H1 (cell line): Measurements from ENCODE around the gene GPNMB. TPM values are rescaled to one million over a fixed set of nuclear protein-coding genes. Genes with fewer than 3 reads are reported as not detected.
A peak's percentile ranks its signal among the peaks of the same experiment; 100 is the strongest.

Experiments used
- CTCF ChIA-PET: fragments of 300-600 bp; sonication (Branson Sonifier 250); formaldehyde crosslinking; loops from one replicate; lab custom pipeline; 2021; ENCODE audit not compliant: partially characterized antibody; lab: Charles Lee
- POLR2A ChIA-PET: fragments of 300-600 bp; sonication (Branson Sonifier 250); formaldehyde crosslinking; loops from one replicate; lab custom pipeline; 2021; ENCODE audit warnings: inconsistent platforms; ENCODE audit not compliant: partially characterized antibody; lab: Charles Lee
- DNase-seq, 2 experiments: peaks; one replicate each; pipeline versions ENCODE4 v3.0.0 to v3.0.0-alpha.2; 2010 to 2022; ENCODE audit warnings: low spot score in 2 of 2, low read depth in 1 of 2, mixed read lengths in 1 of 2
- FAIRE-seq: peaks from 2 replicates; lab custom pipeline; 2011; peaks lifted over from hg19 to GRCh38; lab: Jason Lieb, UNC
- H2AFZ ChIP-seq: 2 replicates; pipeline ENCODE4 v1.8.1; 2012; ENCODE audit warnings: low read length, inconsistent platforms
- H2AK5ac ChIP-seq: 2 replicates; pipeline ENCODE4 v1.6.1; 2013; ENCODE audit warnings: low read depth, low read length
- H2BK120ac ChIP-seq: replicated peaks from 2 replicates; pipeline ENCODE3; 2013; ENCODE audit warnings: low read depth, low read length, inconsistent platforms
- H2BK12ac ChIP-seq: 2 replicates; pipeline ENCODE4 v1.6.1; 2013; ENCODE audit warnings: low read depth, low read length
- H2BK15ac ChIP-seq: 2 replicates; pipeline ENCODE4 v1.6.1; 2013; ENCODE audit warnings: low read length
- H2BK20ac ChIP-seq: 2 replicates; pipeline ENCODE4 v1.6.1; 2013; ENCODE audit warnings: low read length
- H2BK5ac ChIP-seq: 2 replicates; pipeline ENCODE4 v1.6.1; 2013; ENCODE audit warnings: low read depth, low read length
- H3K14ac ChIP-seq: 2 replicates; pipeline ENCODE4 v1.6.1; 2013; ENCODE audit warnings: inconsistent platforms; ENCODE audit not compliant: insufficient read length
- H3K18ac ChIP-seq: 2 replicates; pipeline ENCODE4 v1.6.1; 2013; ENCODE audit warnings: low read length; ENCODE audit errors: extremely low read depth
- H3K23ac ChIP-seq: 2 replicates; pipeline ENCODE4 v1.6.1; 2013; ENCODE audit warnings: inconsistent platforms; ENCODE audit not compliant: insufficient read length
- H3K23me2 ChIP-seq: 2 replicates; pipeline ENCODE4 v1.6.1; 2013; ENCODE audit warnings: low read depth, low read length
- H3K27ac ChIP-seq: 2 replicates; pipeline ENCODE4 v1.6.1; 2011; ENCODE audit warnings: low read depth, low read length, inconsistent platforms
- H3K27me3 ChIP-seq, 4 experiments: replicated peaks in 1 of 4; 1 replicate in 1 of 4; 2 replicates in 3 of 4; pipeline versions ENCODE4 v1.6.1 to v1.8.1; 2011 to 2013; ENCODE audit warnings: low read length in 3 of 4, mild to moderate bottlenecking in 3 of 4, inconsistent platforms in 2 of 4, mixed read lengths in 2 of 4, moderate library complexity in 1 of 4; ENCODE audit not compliant: control insufficient read depth in 3 of 4, insufficient read depth in 3 of 4; ENCODE audit errors: extremely low read depth in 1 of 4
- H3K36me3 ChIP-seq, 4 experiments: 2 replicates each; pipeline versions ENCODE4 v1.6.1 to v1.8.1; 2011 to 2013; ENCODE audit warnings: mild to moderate bottlenecking in 4 of 4, low read length in 3 of 4, moderate library complexity in 2 of 4, control low read depth in 1 of 4, inconsistent platforms in 1 of 4; ENCODE audit not compliant: insufficient read depth in 4 of 4, control insufficient read depth in 2 of 4
- H3K4ac ChIP-seq: replicated peaks from 2 replicates; pipeline ENCODE3; 2013; ENCODE audit warnings: low read length, low read depth, mixed read lengths, inconsistent platforms; ENCODE audit not compliant: insufficient read length
- H3K4me1 ChIP-seq, 4 experiments: replicated peaks in 1 of 4; 1 replicate in 1 of 4; 2 replicates in 3 of 4; pipeline versions ENCODE4 v1.6.1 to v1.8.1; 2011 to 2013; ENCODE audit warnings: low read length in 3 of 4, inconsistent platforms in 2 of 4, mixed read lengths in 1 of 4; ENCODE audit not compliant: insufficient read depth in 4 of 4, control insufficient read depth in 3 of 4
- H3K4me2 ChIP-seq, 2 experiments: 2 replicates each; pipeline versions ENCODE4 v1.6.1 to v1.8.1; 2011 to 2013; ENCODE audit warnings: low read depth in 2 of 2, low read length in 2 of 2, control low read depth in 1 of 2, inconsistent platforms in 1 of 2, mild to moderate bottlenecking in 1 of 2; ENCODE audit not compliant: insufficient read depth in 1 of 2
- H3K4me3 ChIP-seq, 4 experiments: fragments of 200-600, 300-600 bp in 1 of 4; sonication (generic), shearing (Covaris generic), sonication (Bioruptor Twin) in 1 of 4; 2 replicates each; pipeline versions ENCODE4 v1.5.1 to v1.8.1; 2011 to 2016; ENCODE audit warnings: low read length in 4 of 4, low read depth in 3 of 4, control low read depth in 2 of 4, inconsistent platforms in 2 of 4, mild to moderate bottlenecking in 2 of 4, mixed read lengths in 1 of 4, moderate library complexity in 1 of 4; ENCODE audit not compliant: insufficient read depth in 2 of 4; ENCODE audit errors: extremely low read depth in 1 of 4
- H3K56ac ChIP-seq: replicated peaks from 2 replicates; pipeline ENCODE3; 2013; ENCODE audit warnings: low read depth, mild to moderate bottlenecking, mixed read lengths, low read length, inconsistent platforms; ENCODE audit not compliant: insufficient read length
- H3K79me1 ChIP-seq: 2 replicates; pipeline ENCODE4 v1.6.1; 2013; ENCODE audit warnings: low read depth, low read length, control low read depth
- H3K79me2 ChIP-seq, 2 experiments: 2 replicates each; pipeline versions ENCODE4 v1.6.1 to v1.8.1; 2012 to 2013; ENCODE audit warnings: low read length in 2 of 2, mild to moderate bottlenecking in 2 of 2, inconsistent platforms in 1 of 2; ENCODE audit not compliant: insufficient read depth in 2 of 2, control insufficient read depth in 1 of 2
- H3K9ac ChIP-seq, 4 experiments: replicated peaks in 1 of 4; 1 replicate in 1 of 4; 2 replicates in 3 of 4; pipeline versions ENCODE4 v1.6.1 to v1.8.1; 2011 to 2013; ENCODE audit warnings: low read depth in 3 of 4, low read length in 3 of 4, control low read depth in 2 of 4, mild to moderate bottlenecking in 2 of 4, moderate library complexity in 2 of 4, inconsistent platforms in 1 of 4; ENCODE audit errors: extremely low read depth in 1 of 4
- H3K9me3 ChIP-seq, 2 experiments: 2 replicates each; pipeline versions ENCODE4 v1.6.1 to v1.8.1; 2012 to 2013; ENCODE audit warnings: mild to moderate bottlenecking in 2 of 2, moderate library complexity in 2 of 2, control low read depth in 1 of 2, inconsistent platforms in 1 of 2, low read depth in 1 of 2, low read length in 1 of 2, mixed read lengths in 1 of 2; ENCODE audit not compliant: insufficient read depth in 2 of 2
- H4K20me1 ChIP-seq, 2 experiments: replicated peaks in 1 of 2; 2 replicates each; pipeline versions ENCODE3 to v1.8.1; 2011 to 2013; ENCODE audit warnings: inconsistent platforms in 2 of 2, low read length in 2 of 2, mild to moderate bottlenecking in 1 of 2; ENCODE audit not compliant: insufficient read depth in 2 of 2, control insufficient read depth in 1 of 2
- H4K5ac ChIP-seq: 2 replicates; pipeline ENCODE4 v1.6.1; 2013; ENCODE audit warnings: low read length, low read depth, mixed read lengths, inconsistent platforms; ENCODE audit not compliant: insufficient read length
- H4K8ac ChIP-seq: 2 replicates; pipeline ENCODE4 v1.8.0; 2013; ENCODE audit warnings: mild to moderate bottlenecking, moderate library complexity, low read length, inconsistent platforms; ENCODE audit not compliant: insufficient read depth; ENCODE audit errors: extremely low read depth
- H4K91ac ChIP-seq: replicated peaks from 2 replicates; pipeline ENCODE3; 2013; ENCODE audit warnings: low read length, mixed read lengths, inconsistent platforms; ENCODE audit not compliant: insufficient read length
- ATF2 ChIP-seq: IDR thresholded peaks from 2 replicates; pipeline ENCODE4 v1.6.1; 2012; ENCODE audit warnings: low read length, inconsistent platforms
- BCL11A ChIP-seq, 2 experiments: IDR thresholded peaks; one replicate each; pipeline ENCODE4 v1.6.1; 2011; ENCODE audit warnings: low read depth in 2 of 2, low read length in 2 of 2, mild to moderate bottlenecking in 2 of 2
- CTCF ChIP-seq, 3 experiments: IDR thresholded peaks; 1 replicate in 2 of 3; 2 replicates in 1 of 3; pipeline versions ENCODE4 v1.5.1 to v1.6.1; 2011; ENCODE audit warnings: low read length in 3 of 3, mild to moderate bottlenecking in 3 of 3, inconsistent platforms in 2 of 3, low read depth in 1 of 3, moderate library complexity in 1 of 3; ENCODE audit not compliant: insufficient read depth in 1 of 3; ENCODE audit errors: control extremely low read depth in 1 of 3
- MAFK ChIP-seq: IDR thresholded peaks from 2 replicates; pipeline ENCODE4 v1.6.1; 2012; ENCODE audit warnings: low read depth, mild to moderate bottlenecking, improper control_type of control experiment, low read length
- POU5F1 ChIP-seq: IDR thresholded peaks from 2 replicates; pipeline ENCODE4 v1.6.1; 2011; ENCODE audit warnings: low read depth, mild to moderate bottlenecking, low read length, moderate library complexity
- RAD21 ChIP-seq, 2 experiments: IDR thresholded peaks in 1 of 2; conservative IDR thresholded peaks in 1 of 2; 2 replicates each; pipeline ENCODE4 v1.6.1; 2011; ENCODE audit warnings: low read depth in 2 of 2, low read length in 2 of 2, improper control_type of control experiment in 1 of 2, inconsistent platforms in 1 of 2, mild to moderate bottlenecking in 1 of 2, moderate library complexity in 1 of 2
- SIX5 ChIP-seq: IDR thresholded peaks from 2 replicates; pipeline ENCODE4 v1.6.1; 2011; ENCODE audit warnings: mild to moderate bottlenecking, low read depth, low read length
- SP4 ChIP-seq: IDR thresholded peaks from 2 replicates; pipeline ENCODE4 v1.6.1; 2012; ENCODE audit warnings: low read length, inconsistent platforms
- TBP ChIP-seq: IDR thresholded peaks from 2 replicates; pipeline ENCODE4 v1.6.1; 2011; ENCODE audit warnings: low read depth, low read length, improper control_type of control experiment
- YY1 ChIP-seq: IDR thresholded peaks from 2 replicates; pipeline ENCODE4 v1.6.1; 2011; ENCODE audit warnings: low read depth, mild to moderate bottlenecking, low read length
- WGBS, 2 experiments: shearing (Covaris generic) in 1 of 2; methylation state at CpG; one replicate each; pipeline versions ENCODE4 v1.1.6 to v1.1.7; 2013 to 2015; ENCODE audit warnings: low lambda C conversion rate in 2 of 2, mixed read lengths in 2 of 2, inconsistent platforms in 1 of 2, low coverage in 1 of 2, missing lambda C conversion rate in 1 of 2; ENCODE audit not compliant: insufficient replicate concordance in 2 of 2, insufficient coverage in 1 of 2, insufficient read length in 1 of 2; ENCODE audit errors: extremely low coverage in 1 of 2, missing lambda C conversion rate in 1 of 2; 5-methylcytosine and 5-hydroxymethylcytosine counted together
- polyA plus RNA-seq, 7 experiments: library from polyadenylated mRNA; depleted of rRNA in 3 of 7; stranded (reverse) in 5 of 7; unstranded in 2 of 7; fragments of >200 nt in 5 of 7; fragments of 200-250 nt in 2 of 7; gene quantifications; 1 replicate in 5 of 7; 2 replicates in 1 of 7; 4 replicates in 1 of 7; pipeline versions ENCODE4 v1.2.1 to v1.2.3, GENCODE V29; 2011 to 2013; ENCODE audit warnings: missing spikeins in 2 of 7, mixed read lengths in 2 of 7
- total RNA-seq: library from RNA; stranded (reverse); fragmentation: NEBNext Ultra II Directional; extraction: Animal tissue kit (Norgen Biotek cat#: 25700); gene quantifications from 2 replicates; pipeline ENCODE4 v1.2.1, GENCODE V29; 2021

GPNMB gene
- total and polyA plus RNA-seq, 2 of the 8 experiments (the other 6 are each of a cell fraction or from before 2014, with no cell fraction given) = 1.1 to 1.4 TPM

DNA sequence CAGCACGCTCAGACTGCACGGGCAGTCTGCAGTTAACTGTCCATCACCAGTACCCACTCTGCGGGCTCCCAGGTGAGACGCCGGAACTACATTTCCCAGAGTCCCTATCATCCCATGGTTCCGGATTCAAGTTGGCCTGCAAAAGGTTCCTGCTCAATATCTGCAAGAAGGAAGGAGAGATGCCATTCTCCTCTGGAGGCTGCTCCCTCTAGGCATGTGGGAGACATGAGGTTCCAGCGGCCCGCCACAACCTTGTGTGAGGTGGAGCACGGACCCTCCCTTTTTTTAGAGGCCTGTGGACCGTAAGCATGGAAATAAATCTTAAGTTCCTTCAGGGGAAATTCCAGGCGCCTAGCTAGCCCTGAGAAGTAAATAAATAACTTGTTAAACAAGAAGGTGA is 35.0 kb upstream of the GPNMB start:
- H3K56ac ChIP-seq = no peak overlapping the region
- POLR2A ChIA-PET = interaction anchor here (1.0 to 2.0 kb wide), 4 partner anchors 9 to 29 kb away, joined by 3 to 5 read pairs (median 4); no protein-coding TSS in a partner anchor
- no peaks in the 10 kb centered on the region for H4K20me1 ChIP-seq
- no peaks in the 10 kb centered on the region for H3K23me2 ChIP-seq
- no peaks in the 10 kb centered on the region for H3K79me2 ChIP-seq
- DNase-seq (no peak), FAIRE-seq (no peak)
- peak overlapping the region; percentile 28 for H2AFZ ChIP-seq
- no peaks in the 10 kb centered on the region; a peak in 2 of 7 replicates for H3K27me3 ChIP-seq
- CTCF ChIA-PET = no interaction called here
- H4K5ac ChIP-seq = no peak overlapping the region
- no peaks in the 10 kb centered on the region for H3K79me1 ChIP-seq
- no peak overlapping the region for H2BK15ac ChIP-seq
- no peak overlapping the region for H2BK5ac ChIP-seq
- peak overlapping the region in 1 of 2 experiments; percentile 55; a peak in 2 of 4 replicates for H3K4me2 ChIP-seq
- H2BK12ac ChIP-seq = no peak overlapping the region
- H3K18ac ChIP-seq = no peak overlapping the region; the same call in 1 of the 2 replicates
- H3K9me3 ChIP-seq = no peaks in the 10 kb centered on the region
- no peak overlapping the region for H3K4me3 ChIP-seq
- no peaks in the 10 kb centered on the region; a peak in 2 of 7 replicates for H3K4me1 ChIP-seq
- no peak overlapping the region for H4K91ac ChIP-seq
- H3K36me3 ChIP-seq = no peaks in the 10 kb centered on the region
- no peak overlapping the region for H3K9ac ChIP-seq
- H4K8ac ChIP-seq = no peak overlapping the region
- no peak overlapping the region for H2BK120ac ChIP-seq
- no peak overlapping the region for H2BK20ac ChIP-seq
- no peak overlapping the region for H3K4ac ChIP-seq
- no peak overlapping the region for H2AK5ac ChIP-seq
- H3K14ac ChIP-seq = no peak overlapping the region
- no peak overlapping the region for H3K27ac ChIP-seq
- 89% methylated on average over 11 of the region's 11 CpGs; no CpG with 5 or more reads in 1 of the 2 experiments for WGBS, 2 experiments
- no peak overlapping the region for H3K23ac ChIP-seq
- no peak for TF ChIP-seq MAFK
- TF ChIP-seq CTCF (IDR thresholded peaks at IDR 0.05; ENCODE audit: control extremely low read depth in 1 of 3, insufficient read depth in 1 of 3, low read depth in 1 of 3, low read length in 3 of 3) = no peak
- TF ChIP-seq SP4 = no peak
- 0 out of 2 replicates have a peak, but pooled peaks have one; percentile 27 for TF ChIP-seq YY1
- no peak for TF ChIP-seq POU5F1
- no peak for TF ChIP-seq RAD21 (IDR thresholded peaks at IDR 0.05 in 1 of 2, conservative IDR thresholded peaks at IDR 0.05 in 1 of 2; ENCODE audit: low read depth in 2 of 2, low read length in 2 of 2)
- TF ChIP-seq ATF2 = no peak
- peak; percentile 65 for TF ChIP-seq SIX5
- no peak for TF ChIP-seq BCL11A (IDR thresholded peaks at IDR 0.05; ENCODE audit: low read depth in 2 of 2, low read length in 2 of 2)
- TF ChIP-seq TBP = no peak
